IMR-90 (cell line): ENCODE measurements around the gene NCOA5. TPM values are rescaled to one million over a fixed set of nuclear protein-coding genes. Genes with fewer than 3 reads are reported as not detected.

Source experiments
- CEBPB ChIP-seq: IDR thresholded peaks from 2 replicates; pipeline ENCODE4 v1.6.1; 2012; ENCODE audit warnings: low read depth, low read length, improper control_type of control experiment
- MAFK ChIP-seq: IDR thresholded peaks from 2 replicates; pipeline ENCODE4 v1.6.1; 2012; ENCODE audit warnings: low read depth, low read length, improper control_type of control experiment
- MAZ ChIP-seq: IDR thresholded peaks from 2 replicates; pipeline ENCODE4 v1.6.1; 2012; ENCODE audit warnings: low read depth, mild to moderate bottlenecking, low read length, improper control_type of control experiment, moderate library complexity, borderline replicate concordance
- MXI1 ChIP-seq: IDR thresholded peaks from 2 replicates; pipeline ENCODE4 v1.6.1; 2012; ENCODE audit warnings: low read depth, mild to moderate bottlenecking, low read length, moderate library complexity, borderline replicate concordance
- RCOR1 ChIP-seq: IDR thresholded peaks from 2 replicates; pipeline ENCODE4 v1.6.1; 2012; ENCODE audit warnings: mild to moderate bottlenecking, low read length, improper control_type of control experiment; ENCODE audit not compliant: insufficient replicate concordance
- polyA plus RNA-seq, 3 experiments: library from polyadenylated mRNA; depleted of rRNA; stranded (reverse); fragments of >200 nt; gene quantifications; 2 replicates each; pipeline ENCODE4 v1.2.3, GENCODE V29; 2012; ENCODE audit warnings: low replicate concordance in 1 of 3
- total RNA-seq: library from RNA; depleted of rRNA; stranded (reverse); fragments of >200 nt; gene quantifications from 2 replicates; pipeline ENCODE4 v1.2.3, GENCODE V29; 2012
- TF ChIP-seq, protein P1 (sequence below): fragments of 150-350 bp; IDR thresholded peaks from 2 replicates; pipeline ENCODE4 v1.6.1; 2017; ENCODE audit warnings: mild to moderate bottlenecking, antibody characterized with exemption, low read length, low read depth

Gene NCOA5
- total and polyA plus RNA-seq, 2 of the 4 experiments (the other 2 are of a cell fraction) = 17.4 to 20.6 TPM

DNA sequence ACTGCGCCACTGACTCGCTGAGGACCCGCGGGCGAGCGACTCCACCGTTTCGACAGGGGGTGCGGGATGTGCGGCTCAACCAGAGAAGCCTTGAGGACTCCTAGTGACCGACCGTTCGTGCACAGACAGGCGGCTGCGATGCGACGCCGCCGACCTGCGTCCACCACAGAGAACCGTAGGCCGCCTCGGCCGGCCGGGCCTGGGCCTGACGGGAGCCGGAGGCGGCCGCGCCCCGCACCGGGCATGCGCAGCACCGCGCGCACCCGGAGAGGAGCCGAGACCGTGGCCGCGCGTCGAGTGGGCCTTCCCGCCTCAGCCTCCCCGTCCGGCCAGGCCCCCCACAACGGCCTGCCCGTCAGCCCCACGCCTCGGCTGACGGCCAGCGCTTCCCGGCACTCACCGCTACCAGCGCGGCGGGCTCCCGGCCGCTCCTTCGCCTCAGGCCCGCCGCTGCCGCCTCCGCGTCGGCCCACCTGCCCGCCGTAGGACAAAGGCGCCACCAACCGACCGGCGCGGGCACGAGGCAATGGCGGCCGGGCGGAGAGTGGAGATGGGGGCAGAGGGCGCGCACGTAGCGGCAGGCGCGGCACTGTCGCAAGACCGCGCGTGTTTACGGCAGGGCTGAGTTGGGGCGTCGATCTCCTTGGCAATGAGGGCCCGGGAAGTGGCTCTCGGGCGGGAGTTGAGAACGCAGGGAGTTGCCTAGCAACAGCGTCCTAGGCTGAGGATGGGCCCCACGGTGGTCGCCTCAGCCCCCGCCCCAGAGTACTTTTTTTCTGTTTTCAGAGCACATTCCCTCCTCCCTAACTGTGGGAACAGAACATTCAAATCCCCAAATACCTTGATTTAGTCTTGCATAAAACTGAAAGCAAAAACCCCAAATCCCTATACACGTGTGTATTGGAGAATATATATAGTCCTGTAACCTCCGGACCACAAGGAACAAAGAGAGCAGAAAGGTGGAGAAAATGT, at the start of gene NCOA5 (continued):
- TF ChIP-seq, protein P1, sequence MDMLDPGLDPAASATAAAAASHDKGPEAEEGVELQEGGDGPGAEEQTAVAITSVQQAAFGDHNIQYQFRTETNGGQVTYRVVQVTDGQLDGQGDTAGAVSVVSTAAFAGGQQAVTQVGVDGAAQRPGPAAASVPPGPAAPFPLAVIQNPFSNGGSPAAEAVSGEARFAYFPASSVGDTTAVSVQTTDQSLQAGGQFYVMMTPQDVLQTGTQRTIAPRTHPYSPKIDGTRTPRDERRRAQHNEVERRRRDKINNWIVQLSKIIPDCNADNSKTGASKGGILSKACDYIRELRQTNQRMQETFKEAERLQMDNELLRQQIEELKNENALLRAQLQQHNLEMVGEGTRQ = 0 out of 2 replicates have a peak, but pooled peaks have one; percentile 30
- TF ChIP-seq MXI1 = peak; percentile 64; the same call in 1 of the 2 replicates
- TF ChIP-seq CEBPB = peak; percentile 87
- no peak for TF ChIP-seq RCOR1
- peak; percentile 96; the same call in 1 of the 2 replicates for TF ChIP-seq MAZ
- TF ChIP-seq MAFK = no peak
